NCI-H226 (cell line): Measurements from ENCODE around the gene MYO10.

Experiments
- DNase-seq: peaks from one replicate; pipeline ENCODE4 v3.0.0-alpha.2; 2015

Gene MYO10

DNA sequence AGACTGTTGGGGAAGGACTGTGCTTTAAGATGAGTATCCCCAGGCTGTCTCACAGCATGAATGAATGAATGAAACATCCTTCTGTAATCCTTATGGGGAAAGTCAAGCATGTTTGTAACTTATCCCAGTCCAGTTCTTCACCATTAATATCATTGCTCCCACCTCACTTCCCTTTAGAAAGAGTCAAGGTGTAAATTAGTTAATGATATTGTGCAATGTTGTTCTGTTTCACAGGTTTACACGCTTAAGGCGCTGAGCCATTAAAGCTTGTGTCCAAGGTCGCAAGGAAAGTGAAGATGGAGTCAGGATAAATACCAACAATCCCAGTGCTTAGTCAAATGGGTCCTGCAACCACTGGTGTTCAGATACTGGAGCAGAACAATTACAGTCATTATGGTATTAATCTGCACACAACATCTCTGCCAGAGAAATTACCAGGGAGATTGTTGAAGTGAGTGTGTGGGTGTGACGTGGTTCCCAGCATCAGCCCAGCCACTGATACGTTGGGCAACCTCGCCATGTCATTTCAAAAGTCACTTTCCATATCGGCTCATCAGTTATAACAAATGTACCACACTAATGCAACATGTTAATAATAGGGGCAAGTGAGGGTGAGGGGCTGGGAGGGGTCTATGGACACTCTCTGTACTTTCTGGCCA is 1.5 kb upstream of the MYO10 start:
- no peak for DNase-seq

DNA sequence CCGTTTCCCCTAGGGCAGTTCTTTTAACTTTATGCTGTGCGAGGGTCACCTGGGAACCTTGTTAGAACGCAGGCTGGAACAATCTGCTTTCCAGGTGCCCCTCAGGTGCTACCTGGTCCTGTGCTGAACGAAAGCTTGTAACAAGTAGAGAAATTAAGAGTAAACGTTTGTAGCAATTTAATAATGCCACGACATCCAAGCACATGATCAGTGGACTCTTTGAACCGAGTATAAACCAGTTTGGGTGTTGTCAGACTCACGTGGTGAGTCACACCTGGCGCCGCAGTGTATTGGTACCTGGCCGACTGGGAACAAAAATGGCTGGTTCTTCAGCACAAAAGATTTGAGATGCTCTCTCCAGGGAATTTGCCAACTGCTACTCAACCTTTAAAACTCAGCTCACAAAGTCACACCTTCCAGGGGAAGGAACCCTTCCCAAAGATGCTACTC is 926 bp upstream of the MYO10 start:
- no peak for DNase-seq

DNA sequence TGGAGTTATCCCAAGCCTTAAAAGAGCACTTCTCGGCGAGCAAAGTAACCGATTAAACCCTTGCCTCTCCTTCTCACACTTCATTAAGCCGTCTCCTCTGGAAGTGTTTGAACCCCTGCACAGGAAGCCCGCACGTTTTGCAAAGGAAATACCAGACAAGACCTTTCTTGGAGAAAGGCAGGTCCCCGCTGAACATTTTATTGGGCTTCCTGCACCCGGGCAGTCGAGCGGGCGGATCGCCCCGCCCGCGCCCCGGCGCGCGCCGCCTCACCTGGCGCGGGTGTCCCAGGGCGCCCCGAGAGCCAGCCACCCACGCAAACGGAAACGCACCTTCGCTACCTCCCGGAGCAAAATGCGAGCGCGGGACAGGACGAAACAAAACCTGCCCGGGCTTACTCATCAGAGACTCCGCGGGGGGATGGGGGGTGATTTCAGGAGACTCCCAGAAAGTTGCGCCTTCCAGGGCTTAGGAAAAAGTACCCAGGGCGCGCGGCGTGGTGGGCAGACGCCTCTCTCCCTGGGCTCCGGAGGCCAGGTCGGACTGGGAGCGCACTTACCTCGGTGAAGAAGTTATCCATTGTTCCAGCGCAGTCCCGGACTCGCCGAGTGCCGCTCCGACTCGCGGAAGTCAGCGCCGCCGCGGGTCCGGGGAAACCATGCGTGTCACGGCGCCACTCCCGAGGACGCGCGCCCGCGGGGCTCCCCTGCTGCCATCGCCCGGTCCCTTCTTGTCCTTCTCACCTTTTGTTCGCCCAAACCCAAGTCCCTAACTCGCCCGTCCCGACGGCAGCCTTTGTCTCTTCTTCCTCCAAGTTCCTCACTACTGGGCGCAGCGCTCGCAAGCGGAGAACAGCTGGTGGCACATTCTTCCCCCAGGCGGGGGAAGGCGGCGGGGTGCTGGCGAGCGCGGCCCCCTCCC is 598 bp downstream of the MYO10 start:
- DNase-seq: peak; percentile 41

DNA sequence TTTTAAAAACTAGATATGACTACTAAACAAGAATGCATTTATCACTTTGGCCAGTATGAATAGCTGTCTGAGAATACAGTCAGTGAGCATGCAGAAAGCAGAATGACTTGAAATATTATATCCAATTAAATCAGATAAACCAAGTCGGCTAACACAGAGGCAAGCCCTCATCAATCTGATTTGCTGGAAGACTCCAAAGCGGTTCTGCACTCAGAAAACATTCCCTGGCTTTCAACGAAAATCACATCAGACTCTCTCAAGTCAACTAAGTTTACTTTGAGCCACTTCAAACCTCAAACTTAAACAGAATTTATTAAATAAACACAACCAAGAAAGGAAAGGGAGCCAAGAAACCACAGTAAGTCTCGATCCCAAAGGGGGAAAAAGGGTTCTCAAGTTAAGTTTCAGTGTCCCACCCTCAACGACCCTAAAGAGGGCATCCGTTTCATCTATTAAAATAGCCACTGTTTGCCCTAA is 1.4 kb downstream of the MYO10 start:
- no peak for DNase-seq

DNA sequence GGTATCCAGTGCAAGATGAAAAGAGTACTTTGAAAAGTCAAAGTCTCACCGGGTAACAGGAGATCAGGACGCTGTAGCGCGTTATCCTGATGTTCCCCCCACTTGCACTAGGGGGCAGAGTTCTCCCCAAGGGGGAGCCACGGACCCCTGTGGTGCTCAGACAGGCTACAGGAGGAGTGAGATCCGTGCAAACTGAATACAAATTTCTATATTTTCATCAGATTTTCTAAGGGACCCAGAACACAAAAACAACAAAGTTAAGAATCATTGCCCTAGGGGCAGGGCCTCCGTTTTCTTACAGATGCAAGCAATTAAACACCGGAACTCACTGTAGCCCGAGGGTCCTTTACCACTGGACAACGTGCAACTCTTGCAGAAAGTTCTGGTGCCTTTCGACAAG is 2.0 kb downstream of the MYO10 start:
- DNase-seq: peak; percentile 54

DNA sequence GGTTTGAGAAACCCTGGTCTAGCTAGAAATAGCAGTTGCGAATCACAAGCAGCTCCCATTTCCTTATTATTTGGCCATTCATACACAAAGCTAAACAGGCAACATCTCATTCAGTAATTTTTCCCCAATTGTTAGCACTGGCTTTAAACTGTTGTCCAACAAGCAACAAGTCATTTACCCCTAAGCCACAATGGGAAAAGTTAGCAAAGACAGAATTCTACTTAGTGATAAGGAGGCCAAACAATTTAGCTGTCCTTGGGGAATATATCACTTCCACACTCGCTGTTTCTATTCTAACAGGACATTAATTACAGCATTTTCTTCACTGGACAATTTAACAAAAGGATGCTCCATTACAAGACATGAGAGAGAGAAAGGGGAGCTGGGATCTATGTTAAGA is 2.8 kb downstream of the MYO10 start:
- no peak for DNase-seq

DNA sequence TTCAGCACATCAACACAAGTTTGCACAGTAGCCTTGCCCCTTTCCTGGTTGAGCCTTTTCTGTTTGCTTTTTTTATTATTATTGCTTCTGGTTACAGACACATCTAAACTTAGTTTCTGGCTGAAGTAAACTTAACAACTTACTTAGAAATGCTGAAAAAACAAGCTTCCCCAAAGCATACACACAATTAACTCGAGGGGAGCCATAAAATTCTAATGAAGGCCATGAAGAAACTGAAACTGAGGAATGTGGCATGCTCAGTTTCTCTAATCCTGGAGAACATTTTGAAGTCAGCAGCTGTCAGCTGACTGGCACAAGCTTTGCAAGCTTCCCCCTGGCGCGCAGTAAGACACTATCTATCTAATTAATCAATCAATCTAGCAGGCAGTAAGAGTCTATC is 3.7 kb downstream of the MYO10 start:
- no peak for DNase-seq

DNA sequence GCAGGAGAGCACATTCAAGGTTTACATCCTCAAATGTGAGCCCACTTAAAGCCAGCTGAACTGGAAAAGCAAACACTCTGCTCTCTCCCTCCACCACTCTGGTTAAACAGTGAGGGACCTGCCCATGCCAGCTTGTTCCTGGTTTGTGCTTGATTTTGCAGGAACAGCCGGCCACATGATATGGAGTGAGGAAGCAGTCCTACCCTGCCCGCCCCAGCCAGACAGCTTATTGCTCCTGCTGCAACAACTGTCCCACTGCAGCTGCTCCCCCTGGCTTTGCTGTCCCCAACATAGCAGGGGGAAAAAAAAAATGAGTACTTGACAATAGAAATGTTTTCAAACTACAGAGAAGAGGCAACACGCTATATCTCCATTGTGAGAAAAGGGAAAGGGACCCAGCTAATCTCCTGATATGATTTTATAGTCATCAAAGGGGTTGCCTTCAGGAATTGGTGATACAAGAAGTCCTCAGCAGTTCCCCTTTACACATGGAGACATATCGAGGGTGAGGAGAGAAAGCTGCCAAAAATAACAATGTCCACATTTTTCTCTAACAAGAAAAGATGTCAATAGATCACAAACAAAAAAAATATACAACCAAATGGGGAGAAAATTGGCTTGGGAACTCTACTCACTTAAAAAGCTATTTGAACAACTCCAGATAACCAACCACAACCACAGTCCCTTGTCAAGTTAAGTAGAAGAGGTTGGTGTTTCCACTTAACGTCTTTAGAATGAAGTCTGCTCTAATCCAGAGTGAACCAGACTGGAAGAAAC is 4.6 kb downstream of the MYO10 start:
- no peak for DNase-seq

DNA sequence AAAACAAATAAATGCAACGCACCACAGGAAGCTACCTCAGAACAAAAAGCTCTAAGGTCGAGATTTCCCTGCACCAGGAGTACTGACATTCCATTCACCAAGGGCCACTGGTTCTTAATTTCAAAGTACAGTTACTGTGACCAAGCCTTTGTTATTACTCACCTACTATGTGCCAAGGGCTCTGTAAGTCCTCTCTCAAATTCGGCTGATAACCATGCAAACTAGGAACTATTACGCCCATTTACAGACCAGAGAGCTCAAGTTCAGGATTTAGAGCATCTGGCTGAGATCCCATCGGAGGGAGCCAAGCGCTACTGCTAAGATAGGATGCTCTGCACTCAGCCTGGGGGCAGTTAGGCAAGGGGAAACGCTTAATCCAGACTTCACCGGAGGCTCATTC is 5.6 kb downstream of the MYO10 start:
- no peak for DNase-seq

DNA sequence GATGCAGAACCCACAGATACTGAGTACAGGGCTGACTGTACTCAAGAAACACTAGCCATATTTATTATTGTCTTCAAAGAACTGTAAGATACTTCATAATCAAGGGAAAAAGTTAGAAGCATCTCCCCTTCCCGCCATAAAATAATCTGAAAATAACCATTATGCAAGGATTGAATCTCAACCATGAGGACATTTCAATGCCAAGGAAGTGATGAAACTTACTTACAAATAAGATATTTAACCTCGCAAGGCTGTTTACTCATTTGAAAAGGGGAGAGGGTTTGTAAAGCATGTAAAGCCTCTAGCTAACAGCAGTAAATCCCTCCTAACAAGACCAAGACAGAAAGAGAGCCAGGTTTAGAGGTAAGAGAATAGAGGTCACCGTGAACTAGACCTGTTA is 6.3 kb downstream of the MYO10 start:
- no peak for DNase-seq

DNA sequence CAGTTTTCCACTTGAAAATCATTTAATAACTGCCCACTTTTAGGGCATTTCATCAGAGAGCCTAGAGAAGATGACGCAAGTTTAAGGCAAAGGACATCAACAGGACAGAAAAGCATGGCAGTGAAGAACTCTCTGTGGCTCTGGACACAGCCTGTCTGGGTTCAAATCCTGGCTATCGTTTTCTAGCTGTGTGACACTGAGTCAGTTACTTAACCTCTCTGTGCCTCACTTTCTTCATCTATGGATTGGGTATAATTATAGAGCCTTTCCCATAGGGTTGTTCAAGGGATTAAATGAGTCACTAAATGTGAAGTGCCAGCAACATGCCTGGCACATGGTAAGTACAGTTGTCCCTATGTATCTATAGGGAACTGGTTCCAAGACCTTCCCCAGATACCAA is 6.7 kb downstream of the MYO10 start:
- DNase-seq: no peak

DNA sequence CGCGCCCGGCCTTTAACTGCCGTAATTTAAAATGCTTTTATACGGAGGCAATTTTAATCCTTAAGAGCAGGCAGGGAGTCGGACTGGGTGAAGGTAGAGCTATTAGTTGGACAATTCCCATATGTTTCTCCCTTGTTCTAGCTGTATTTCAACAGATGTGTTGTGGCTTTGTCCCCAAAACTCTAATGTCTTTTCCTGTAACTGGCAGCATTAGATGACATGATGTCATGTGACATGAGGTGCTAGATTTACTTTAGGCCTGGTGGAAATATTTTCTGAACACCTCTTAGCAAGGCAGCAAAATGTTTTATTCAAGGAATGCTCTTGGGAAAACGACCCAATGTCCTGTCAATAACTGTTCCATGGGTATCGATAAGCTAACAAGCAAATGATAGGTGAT is 8.5 kb downstream of the MYO10 start:
- DNase-seq: no peak

DNA sequence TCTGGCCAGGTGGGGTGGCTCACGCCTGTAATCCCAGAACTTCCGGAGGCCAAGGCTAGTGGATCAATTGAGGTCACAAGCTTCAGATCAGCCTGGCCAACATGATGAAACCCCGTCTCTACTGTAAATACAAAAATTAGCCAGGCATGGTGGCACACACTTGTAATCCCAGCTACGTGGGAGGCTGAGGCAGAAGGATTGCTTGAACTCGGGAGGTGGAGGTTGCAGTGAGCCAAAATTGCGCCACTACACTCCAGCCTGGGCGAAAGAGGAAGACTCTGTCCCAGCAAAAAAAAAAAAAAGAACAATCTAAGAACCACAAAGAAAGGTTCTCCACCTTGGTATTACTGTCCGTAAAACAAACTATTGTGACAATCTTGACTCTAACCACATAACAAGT is 9.7 kb downstream of the MYO10 start:
- DNase-seq: no peak

DNA sequence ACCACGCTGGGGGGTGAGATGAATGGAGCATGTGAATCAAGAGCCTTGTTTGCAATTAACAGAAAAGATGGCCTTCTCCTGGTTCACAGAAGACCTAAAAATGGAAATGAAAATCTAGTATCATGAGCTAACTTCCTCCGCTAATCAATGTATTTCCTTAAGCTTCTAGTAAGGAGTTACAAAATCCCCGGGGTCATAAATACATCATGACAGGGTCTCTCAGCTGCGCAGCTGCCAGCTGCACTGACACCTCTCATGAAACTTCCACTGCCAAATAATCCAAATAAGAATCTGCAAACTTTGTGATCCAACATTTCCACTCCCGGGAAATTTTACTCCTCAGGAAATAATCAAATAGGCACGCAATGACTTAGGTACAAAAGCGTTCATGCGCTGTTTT is 11.9 kb downstream of the MYO10 start:
- no peak for DNase-seq

DNA sequence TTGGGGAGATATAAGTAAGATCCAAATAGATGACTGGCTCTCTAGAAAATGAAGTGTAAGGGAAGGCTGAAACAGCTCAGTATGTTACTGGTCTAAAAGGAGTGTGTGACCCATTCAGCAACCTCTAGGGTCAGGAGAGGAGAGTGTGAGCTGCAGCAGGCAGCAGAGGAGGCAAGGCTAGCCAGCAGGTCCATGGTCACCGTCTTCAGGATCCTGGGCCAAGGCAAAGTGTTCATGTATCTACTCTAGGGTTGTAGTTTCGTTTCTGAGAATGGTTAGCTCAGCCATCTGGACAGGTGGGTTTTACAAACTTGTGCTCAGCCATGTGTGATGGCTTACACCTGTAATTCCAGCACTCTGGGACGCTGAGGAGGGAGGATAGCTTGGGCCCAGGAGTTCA is 13.7 kb downstream of the MYO10 start:
- DNase-seq: no peak

DNA sequence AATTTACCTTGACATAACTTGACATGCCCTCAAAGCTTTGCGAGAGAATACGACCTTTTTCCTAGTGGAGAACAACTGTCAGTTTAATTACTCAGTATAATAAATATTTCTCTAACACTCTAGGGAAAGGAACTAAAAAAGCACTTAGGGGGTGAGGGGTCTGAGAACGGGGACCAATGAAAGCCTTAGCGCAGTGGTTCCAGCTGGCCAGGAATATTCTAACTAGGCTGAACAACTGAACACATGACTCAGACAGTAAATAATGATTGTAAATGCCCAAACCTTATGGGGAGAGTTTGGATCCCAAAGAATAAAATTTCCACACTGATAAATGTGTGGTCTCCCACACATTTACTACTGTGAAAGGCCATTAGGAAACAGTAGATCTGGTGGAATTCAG is 14.9 kb downstream of the MYO10 start:
- DNase-seq: no peak

DNA sequence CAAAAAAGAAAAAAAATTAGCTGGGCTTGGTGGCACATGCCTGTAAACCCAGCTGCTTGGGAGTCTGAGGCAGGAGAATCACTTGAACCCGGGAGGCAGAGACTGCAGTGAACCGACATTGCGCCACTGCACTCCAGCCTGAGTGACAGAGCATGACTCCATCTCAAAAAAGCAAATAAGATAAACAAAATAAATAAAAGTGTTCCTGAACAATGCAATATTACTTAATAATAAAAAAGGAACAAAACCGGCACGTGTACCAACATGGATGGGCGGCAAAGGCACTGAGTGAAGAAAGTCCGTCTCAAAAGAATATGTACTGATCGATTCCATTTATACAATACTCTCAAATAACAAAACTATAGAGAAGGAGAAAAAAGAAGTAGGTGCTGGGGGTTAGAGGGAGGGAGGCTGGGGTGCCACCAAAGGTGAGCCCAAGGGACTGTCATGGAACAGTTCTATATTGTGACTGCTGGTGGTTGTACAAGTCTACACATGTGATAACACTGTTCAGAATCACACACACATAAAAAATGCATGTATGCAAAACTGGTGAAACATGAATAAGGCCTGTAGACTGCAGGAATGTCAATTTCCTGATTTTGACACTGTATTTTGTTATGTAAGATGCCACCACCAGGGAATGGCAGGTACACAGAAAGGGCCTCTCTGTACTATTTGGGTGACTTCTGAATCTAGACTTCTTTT is 15.8 kb downstream of the MYO10 start:
- DNase-seq: no peak

DNA sequence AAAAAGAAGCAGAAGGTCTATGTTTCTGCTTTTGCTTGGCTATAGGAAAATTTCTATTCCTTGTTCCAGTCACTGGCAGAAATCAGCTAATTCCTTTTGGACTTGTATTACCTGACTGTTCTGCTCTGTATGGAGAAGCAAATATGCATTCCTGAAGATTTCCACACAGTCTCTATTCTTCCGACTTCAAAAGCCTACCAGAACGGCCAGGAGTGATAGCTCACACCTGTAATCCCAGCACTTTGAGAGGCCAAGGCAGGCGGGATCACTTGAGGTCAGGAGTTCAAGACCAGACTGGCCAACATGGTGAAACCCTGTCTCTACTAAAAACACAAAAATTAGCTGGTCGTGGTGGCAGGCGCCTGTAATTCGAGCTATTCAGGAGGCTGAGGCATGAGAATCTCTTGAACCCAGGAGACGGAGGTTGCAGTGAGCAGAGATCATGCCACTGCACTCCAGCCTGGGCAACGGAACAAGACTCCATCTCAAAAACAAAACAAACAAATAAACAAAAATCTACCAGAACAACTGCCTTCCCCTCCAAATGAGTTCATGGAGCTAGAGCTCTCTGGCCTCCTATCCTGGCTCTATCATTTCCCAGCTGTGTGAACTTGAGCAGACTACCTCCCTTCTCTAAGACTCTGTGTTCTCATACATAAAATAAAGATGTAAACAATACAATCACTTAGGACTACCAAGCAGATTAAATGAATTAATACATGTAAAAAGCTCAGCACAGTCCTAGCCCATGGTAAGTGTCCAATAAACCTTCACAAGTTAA is 17.0 kb downstream of the MYO10 start:
- no peak for DNase-seq

DNA sequence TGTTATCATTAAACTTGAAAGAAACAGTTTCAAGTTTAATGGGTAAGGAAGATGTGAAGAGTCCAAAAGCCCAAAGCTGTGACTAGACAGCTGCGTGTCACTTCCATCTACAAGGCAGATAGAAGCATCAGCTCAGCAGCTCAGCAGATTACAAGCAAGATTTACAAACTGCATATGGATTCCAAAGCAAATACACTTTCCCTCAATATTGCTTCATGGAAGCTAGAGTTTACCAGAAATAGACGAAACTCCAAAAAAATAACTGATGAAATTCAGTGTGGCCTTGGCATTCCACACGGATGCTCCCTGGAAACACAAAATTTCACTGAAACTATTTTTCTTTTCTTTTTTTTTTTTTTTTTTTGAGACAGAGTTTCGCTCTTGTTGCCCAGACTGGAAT is 17.9 kb downstream of the MYO10 start:
- no peak for DNase-seq

DNA sequence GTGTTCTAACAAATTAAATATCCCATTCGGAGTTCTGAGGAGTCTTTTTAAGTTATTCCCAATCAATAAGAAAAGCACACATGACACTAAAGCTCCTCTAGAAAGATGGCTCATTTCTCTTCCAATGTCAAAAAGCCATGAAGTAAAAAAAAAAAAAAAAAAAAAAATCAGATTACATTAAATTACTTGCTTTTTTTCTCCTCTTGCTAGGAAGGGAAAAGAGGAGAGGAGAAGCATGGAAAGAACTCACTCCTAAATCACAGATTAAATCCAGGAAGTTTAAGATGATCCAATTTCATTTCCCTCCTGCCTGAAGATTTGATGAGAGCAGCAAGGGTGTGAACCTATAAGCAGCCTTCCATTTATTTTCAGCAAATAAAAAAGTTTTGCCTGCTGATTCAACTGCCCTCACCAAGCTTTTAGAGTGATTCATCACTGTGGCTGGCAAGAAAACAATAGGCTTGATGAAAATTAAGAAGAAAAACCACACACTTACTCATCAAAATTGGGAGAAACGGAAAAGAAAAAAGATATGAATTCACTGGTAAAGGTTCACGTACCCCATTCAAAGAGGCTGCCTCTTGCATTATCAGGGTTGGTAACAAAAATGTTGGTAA is 19.7 kb downstream of the MYO10 start:
- peak; percentile 93 for DNase-seq

DNA sequence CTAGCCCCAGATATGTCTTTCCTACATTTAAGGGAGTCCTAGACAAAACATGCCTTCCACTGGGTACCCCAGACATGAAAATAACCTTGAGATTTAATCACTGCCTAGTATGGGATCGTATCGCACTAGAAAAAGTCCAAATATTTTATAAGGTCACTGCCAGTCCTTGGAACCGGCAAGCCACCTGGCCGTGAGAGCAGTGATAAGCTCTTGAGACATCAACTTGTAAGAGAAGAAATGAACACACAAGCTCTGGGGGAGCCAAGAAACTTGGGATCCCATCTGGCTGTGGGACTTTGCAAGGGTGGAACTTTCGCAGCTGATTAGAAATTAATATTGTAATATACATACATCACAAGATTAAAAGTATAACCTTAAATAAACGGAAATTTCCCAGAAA is 21.5 kb downstream of the MYO10 start:
- DNase-seq: no peak

DNA sequence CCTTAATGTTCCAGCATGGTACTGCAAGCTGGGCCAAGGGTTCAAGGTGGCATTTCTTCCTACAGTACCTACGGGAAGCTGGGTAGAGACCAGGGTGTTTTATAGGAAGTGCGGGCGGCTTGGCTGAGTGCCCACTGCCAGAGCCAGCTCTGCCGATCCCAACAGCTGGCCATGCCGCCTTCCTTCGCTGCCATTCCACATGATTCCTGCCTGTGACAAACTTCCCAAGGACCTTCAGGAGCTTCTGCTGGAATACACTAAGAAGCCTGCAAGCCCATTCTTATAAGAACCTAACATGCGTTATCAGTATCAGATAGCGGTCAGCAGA is 22.0 kb downstream of the MYO10 start:
- no peak for DNase-seq
